Astrocyte of the cerebellum (primary cell): ENCODE data around the gene ARID3B.

Experiments used
- DNase-seq: peaks from one replicate; pipeline ENCODE4 v3.0.0-alpha.2; 2011; ENCODE audit warnings: low read depth
- H3K4me3 ChIP-seq: 2 replicates; pipeline ENCODE4 v1.5.1; 2011; ENCODE audit warnings: mild to moderate bottlenecking, low read depth, low read length, moderate library complexity
- CTCF ChIP-seq: IDR thresholded peaks from 2 replicates; pipeline ENCODE4 v1.5.1; 2012; ENCODE audit warnings: low read length, low read depth, moderate library complexity, mild to moderate bottlenecking; ENCODE audit errors: missing control alignments
- in situ Hi-C: cut with HindIII; loops from 2 replicates; pipeline ENCODE4 v1.10.0; 2017; ENCODE audit warnings: low sequenced_read_pairs

The ARID3B gene

DNA sequence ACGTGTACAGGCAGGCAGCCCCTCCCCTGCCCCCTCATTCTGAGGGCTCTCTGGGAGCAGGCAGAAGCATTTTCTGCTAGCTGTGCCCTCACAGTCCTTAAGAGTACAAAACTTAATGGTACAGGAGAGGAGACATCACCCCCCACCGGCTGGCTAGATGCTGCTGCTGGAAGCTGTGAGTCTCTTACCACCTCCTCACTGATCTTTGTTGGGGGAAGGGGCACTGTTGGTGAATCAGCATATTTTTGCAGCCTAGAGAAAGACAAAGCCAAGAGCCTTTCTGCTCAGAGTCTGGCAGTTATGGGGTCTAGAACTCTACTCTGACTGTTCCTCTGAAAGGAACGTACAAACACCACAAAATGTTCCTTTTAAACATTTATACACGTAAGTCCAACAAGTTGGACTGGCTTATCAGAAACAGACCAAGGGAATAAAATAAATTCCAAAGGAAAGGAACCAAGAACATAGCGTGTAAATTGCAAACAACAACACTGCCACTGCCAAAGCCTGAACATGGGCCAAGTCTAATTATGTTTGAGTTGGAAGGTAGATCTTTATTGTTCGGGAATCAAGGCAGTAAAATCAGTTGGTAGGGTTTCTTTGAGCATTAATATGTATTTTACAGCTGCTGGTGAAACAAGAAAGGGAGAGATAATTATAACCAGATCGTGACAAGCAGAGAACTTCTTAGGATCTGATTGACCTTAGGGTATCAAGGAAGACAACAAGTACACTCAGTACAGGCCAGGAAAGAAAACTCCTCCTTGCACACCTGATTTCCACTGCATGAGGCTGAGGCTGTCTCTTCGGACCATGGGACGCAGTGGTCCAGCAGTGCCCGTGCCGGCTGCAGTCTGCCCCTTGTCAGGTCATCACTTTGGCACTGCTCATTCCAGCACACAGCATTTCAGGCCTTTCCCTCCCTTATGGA lies 102.0 kb downstream of the ARID3B start:
- H3K4me3 ChIP-seq = no peak overlapping the region
- DNase-seq = peak; percentile 32
- in situ Hi-C loops = no loop called here
- no peak for TF ChIP-seq CTCF

GRCh38 chr15:74643665-74644204 lies 102.7 kb downstream of the ARID3B start:
- no peak for DNase-seq
- TF ChIP-seq CTCF = no peak
- in situ Hi-C loops = no loop called here
- no peak overlapping the region for H3K4me3 ChIP-seq

GRCh38 chr15:74646480-74646879 lies 105.5 kb downstream of the ARID3B start:
- DNase-seq = no peak
- TF ChIP-seq CTCF = no peak
- in situ Hi-C loops = no loop called here
- H3K4me3 ChIP-seq = no peak overlapping the region
